HUES48 (cell line): ENCODE data around the gene GMPPB.

Source experiments
- H3K27ac ChIP-seq: one replicate; pipeline ENCODE4 v1.7.0; 2013; ENCODE audit warnings: low read depth, low read length, inconsistent platforms
- H3K27me3 ChIP-seq: 2 replicates; pipeline ENCODE4 v1.6.1; 2013; ENCODE audit warnings: mild to moderate bottlenecking, low read length; ENCODE audit not compliant: control insufficient read depth, insufficient read depth
- H3K36me3 ChIP-seq: 2 replicates; pipeline ENCODE4 v1.6.1; 2013; ENCODE audit warnings: low read length; ENCODE audit not compliant: control insufficient read depth, insufficient read depth
- H3K4me1 ChIP-seq: 2 replicates; pipeline ENCODE4 v1.6.1; 2013; ENCODE audit warnings: mild to moderate bottlenecking, low read length; ENCODE audit not compliant: control insufficient read depth, insufficient read depth
- H3K4me3 ChIP-seq: 2 replicates; pipeline ENCODE4 v1.5.1; 2013; ENCODE audit warnings: mild to moderate bottlenecking, low read depth, low read length
- H3K9ac ChIP-seq: 2 replicates; pipeline ENCODE4 v1.6.1; 2013; ENCODE audit warnings: mild to moderate bottlenecking, low read depth, low read length, moderate library complexity
- H3K9me3 ChIP-seq: 2 replicates; pipeline ENCODE4 v1.6.1; 2013; ENCODE audit warnings: low read length; ENCODE audit not compliant: control insufficient read depth, insufficient read depth

The GMPPB gene

DNA sequence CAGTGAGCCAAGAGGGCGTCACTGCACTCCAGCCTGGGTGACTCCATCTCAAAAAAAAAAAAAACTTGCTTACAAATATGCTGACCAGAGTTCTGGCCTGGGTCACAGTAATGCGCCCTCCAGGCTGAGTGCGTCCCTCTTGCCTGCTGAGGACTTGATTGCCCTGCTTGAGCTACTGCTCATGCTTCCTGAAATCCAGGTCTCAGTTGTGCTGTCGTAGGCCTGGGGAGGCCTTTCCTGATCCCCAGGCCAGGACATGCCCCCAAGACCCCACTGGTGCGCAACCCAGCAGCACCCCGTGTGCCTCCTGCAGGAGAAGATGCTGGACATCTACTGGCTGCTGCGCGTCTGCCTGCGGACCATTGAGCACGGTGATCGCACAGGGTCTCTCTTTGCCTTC lies 11.6 kb downstream of the GMPPB start:
- H3K4me1 ChIP-seq = no peaks in the 10 kb centered on the region
- H3K9ac ChIP-seq = no peak overlapping the region
- H3K27me3 ChIP-seq = no peaks in the 10 kb centered on the region
- H3K4me3 ChIP-seq = no peak overlapping the region
- peaks cover 13% of the 10 kb centered on the region for H3K36me3 ChIP-seq
- no peaks in the 10 kb centered on the region for H3K9me3 ChIP-seq
- H3K27ac ChIP-seq = no peak overlapping the region

DNA sequence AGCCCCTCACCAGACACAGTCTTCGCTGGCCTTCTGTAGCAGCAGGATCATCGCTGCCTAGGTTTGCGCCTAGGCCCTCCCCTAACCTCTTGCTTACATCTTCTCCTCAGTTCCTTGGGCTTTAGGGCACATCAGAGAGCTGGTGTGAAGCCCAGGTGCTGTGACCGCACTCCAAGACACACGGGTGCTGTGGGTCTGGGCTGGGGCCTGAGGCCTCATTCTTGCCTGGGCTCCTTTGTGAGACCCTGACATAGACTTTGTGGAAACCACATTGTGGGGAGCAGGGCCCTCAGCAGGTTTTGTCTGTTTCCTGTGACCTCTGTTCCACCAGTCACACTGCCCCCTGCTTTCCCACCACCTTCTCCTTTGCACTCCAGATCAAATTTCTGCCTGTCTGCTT lies 12.3 kb downstream of the GMPPB start:
- no peak overlapping the region for H3K9ac ChIP-seq
- H3K4me3 ChIP-seq = no peak overlapping the region
- H3K36me3 ChIP-seq = peaks cover 13% of the 10 kb centered on the region
- H3K9me3 ChIP-seq = no peaks in the 10 kb centered on the region
- no peaks in the 10 kb centered on the region for H3K4me1 ChIP-seq
- H3K27ac ChIP-seq = no peak overlapping the region
- no peaks in the 10 kb centered on the region for H3K27me3 ChIP-seq

DNA sequence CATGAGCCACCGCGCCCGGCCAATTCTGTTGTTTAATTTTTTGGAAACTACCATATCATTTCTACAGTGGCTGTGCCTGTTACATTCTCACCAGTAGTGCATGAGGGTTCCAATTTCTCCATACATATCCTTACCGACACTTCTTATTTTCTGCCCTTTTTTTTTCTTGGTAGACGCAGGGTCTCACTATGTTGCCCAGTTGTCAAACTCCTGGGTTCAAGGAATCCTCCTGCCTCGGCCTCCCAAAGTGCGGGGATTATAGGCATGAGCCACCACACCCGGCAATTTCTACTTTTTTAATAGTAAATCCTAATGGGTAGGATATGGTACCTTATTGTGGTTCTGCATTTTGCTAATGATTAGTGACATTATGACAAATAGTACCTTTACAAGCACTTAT lies 13.9 kb downstream of the GMPPB start:
- H3K4me3 ChIP-seq = no peak overlapping the region
- H3K36me3 ChIP-seq = peaks cover 15% of the 10 kb centered on the region
- no peak overlapping the region for H3K9ac ChIP-seq
- no peaks in the 10 kb centered on the region for H3K9me3 ChIP-seq
- no peaks in the 10 kb centered on the region for H3K27me3 ChIP-seq
- no peaks in the 10 kb centered on the region for H3K4me1 ChIP-seq
- H3K27ac ChIP-seq = no peak overlapping the region

DNA sequence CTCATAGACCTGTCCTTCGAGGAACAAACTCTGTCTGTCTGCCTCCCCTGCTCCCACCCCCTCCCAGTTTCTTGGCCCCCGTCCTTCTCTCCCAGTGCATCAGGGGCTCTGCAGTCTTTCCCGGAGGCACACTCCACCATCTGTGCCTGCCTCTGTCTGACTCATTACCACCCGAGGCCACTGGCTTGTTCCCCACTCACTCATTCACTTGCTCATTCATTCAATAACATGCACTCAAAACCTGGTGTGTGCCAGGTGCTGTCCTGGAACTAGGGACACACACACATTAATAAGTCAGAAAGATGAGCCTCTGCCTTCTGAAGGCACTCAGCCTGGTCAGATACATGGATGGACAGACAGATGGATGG lies 16.7 kb downstream of the GMPPB start:
- Histone ChIP-seq H3K36me3 (peaks cover 34% of the 10 kb centered on the region), H3K27me3 (no peaks in the 10 kb centered on the region)

GRCh38 chr3:49706456-49707112 lies 17.2 kb downstream of the GMPPB start:
- Histone ChIP-seq H3K36me3 (peaks cover 37% of the 10 kb centered on the region), H3K9ac (no peak overlapping the region), H3K4me3 (no peak overlapping the region), H3K9me3 (no peaks in the 10 kb centered on the region), H3K27me3 (no peaks in the 10 kb centered on the region), H3K27ac (no peak overlapping the region), H3K4me1 (no peaks in the 10 kb centered on the region)

More for the DNA sequence above, 16.7 kb downstream of the GMPPB start:
- no peaks in the 10 kb centered on the region for H3K4me1 ChIP-seq
- H3K4me3 ChIP-seq = no peak overlapping the region
- no peaks in the 10 kb centered on the region for H3K9me3 ChIP-seq
- no peak overlapping the region for H3K9ac ChIP-seq
- H3K27ac ChIP-seq = no peak overlapping the region

DNA sequence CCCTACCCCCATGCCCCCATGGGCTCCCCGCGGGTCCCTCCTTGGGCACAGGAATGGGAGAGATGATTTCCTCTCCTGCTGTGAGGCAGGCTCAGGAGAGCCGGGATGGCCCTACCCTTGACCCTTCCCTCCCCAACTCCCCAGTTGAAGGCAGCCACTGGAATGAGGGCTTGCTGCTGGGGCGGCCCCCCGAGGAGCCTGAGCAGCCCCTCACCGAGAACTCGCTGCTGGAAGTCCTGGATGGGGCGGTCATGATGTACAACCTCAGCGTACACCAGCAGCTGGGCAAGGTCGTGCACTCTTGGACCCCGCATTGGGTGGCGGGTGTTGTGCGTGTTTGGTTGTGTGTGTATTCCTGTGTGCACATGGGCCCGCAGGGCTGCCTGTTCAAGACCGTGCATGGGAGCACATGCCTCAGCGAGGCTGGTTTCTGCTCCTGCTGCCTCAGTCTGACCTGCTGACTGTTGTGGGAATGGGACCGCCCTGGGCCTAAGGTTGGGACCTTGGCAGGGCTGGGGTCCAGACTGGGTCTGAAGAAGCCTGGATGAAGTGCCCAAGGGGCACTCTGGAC lies 18.3 kb downstream of the GMPPB start:
- no peak overlapping the region for H3K27ac ChIP-seq
- H3K27me3 ChIP-seq = no peaks in the 10 kb centered on the region
- no peak overlapping the region for H3K4me3 ChIP-seq
- H3K4me1 ChIP-seq = no peaks in the 10 kb centered on the region
- H3K9me3 ChIP-seq = no peaks in the 10 kb centered on the region
- H3K9ac ChIP-seq = no peak overlapping the region
- peaks cover 37% of the 10 kb centered on the region for H3K36me3 ChIP-seq

- no peaks in the 10 kb centered on the region for H3K4me1 ChIP-seq
- peaks cover 42% of the 10 kb centered on the region for H3K36me3 ChIP-seq
- no peaks in the 10 kb centered on the region for H3K9me3 ChIP-seq
- no peak overlapping the region for H3K4me3 ChIP-seq
- H3K9ac ChIP-seq = no peak overlapping the region
- H3K27me3 ChIP-seq = no peaks in the 10 kb centered on the region
- H3K27ac ChIP-seq = no peak overlapping the region
Measured at GRCh38 chr3:49704629-49705028, 19.1 kb downstream of the GMPPB start.

GRCh38 chr3:49703956-49704355 lies 19.8 kb downstream of the GMPPB start:
- H3K36me3 ChIP-seq = peaks cover 44% of the 10 kb centered on the region
- H3K4me3 ChIP-seq = no peak overlapping the region
- H3K4me1 ChIP-seq = no peaks in the 10 kb centered on the region
- no peak overlapping the region for H3K9ac ChIP-seq
- no peaks in the 10 kb centered on the region for H3K9me3 ChIP-seq
- H3K27me3 ChIP-seq = no peaks in the 10 kb centered on the region
- H3K27ac ChIP-seq = no peak overlapping the region

DNA sequence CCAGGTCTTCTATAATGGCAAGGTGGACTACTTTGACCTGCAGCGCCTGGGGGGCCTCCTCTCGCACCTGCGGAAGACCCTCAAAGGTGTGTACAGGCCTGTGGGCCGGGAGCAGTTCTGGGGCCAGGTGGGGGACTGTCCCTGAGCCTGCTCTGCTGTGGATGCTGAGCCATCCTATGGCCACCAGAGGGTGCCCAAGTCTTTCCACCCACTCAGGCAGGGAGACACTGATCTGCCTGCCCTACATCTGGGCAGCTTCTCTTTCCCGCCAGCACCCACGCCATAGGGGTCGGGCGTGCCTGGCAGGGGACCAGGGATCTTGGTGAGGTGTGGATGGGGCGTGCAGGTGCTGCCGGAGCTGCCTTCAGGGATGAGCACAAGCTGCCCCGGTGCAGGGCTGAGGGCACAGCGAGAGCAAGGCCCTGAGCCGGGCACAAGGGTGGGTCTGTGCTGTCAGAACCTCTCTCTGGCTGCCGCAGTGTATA lies 20.3 kb downstream of the GMPPB start:
- Histone ChIP-seq H3K27ac (no peak overlapping the region), H3K9ac (no peak overlapping the region), H3K36me3 (peaks cover 47% of the 10 kb centered on the region), H3K4me3 (no peak overlapping the region), H3K4me1 (no peaks in the 10 kb centered on the region), H3K27me3 (no peaks in the 10 kb centered on the region), H3K9me3 (no peaks in the 10 kb centered on the region)

- Histone ChIP-seq H3K27me3 (no peaks in the 10 kb centered on the region), H3K36me3 (peaks cover 46% of the 10 kb centered on the region), H3K4me1 (no peaks in the 10 kb centered on the region), H3K4me3 (no peak overlapping the region), H3K27ac (no peak overlapping the region), H3K9ac (no peak overlapping the region), H3K9me3 (no peaks in the 10 kb centered on the region)
Measured at GRCh38 chr3:49702672-49703071, 21.1 kb downstream of the GMPPB start.

DNA sequence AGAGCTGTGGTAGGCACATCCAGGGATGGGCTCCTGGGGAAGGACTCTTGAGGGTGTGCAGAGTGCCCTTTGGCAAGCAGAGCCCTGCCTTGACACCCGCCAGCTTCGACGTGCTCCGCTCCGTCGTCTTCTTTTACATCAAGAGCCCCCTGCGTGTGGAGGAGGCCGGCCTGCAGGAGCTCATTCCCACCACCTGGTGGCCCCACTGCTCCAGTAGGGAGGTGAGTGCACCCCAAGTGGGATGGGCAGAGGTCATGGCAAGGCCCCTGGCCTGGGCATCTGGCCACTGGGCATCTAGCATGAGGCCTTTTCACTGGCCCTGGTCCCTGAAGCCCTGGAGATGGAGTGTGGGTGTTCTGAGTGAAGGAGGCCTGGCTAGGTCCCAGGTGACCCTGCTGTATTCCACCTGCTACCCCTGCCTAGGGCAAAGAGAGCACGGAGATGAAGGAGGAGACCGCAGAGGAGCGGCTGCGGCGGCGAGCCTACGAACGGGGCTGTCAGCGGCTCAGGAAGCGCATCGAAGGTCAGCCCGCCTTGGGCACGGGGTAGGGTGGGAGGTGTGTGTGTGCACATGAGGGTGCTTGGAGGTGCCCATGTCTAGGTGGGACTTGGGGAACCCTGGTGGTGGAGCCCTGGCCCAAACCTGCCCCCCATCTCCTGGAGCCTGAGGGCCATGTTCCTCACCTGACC lies 22.2 kb downstream of the GMPPB start:
- H3K4me3 ChIP-seq = no peak overlapping the region
- H3K27ac ChIP-seq = no peak overlapping the region
- H3K4me1 ChIP-seq = no peaks in the 10 kb centered on the region
- peaks cover 46% of the 10 kb centered on the region for H3K36me3 ChIP-seq
- no peak overlapping the region; the same call in 1 of the 2 replicates for H3K9ac ChIP-seq
- H3K27me3 ChIP-seq = no peaks in the 10 kb centered on the region
- H3K9me3 ChIP-seq = no peaks in the 10 kb centered on the region
